NCI-H446 (cell line): Measurements from ENCODE around the gene TM4SF5.

Experiments used
- DNase-seq, 2 experiments: peaks; one replicate each; lab custom pipeline; 2025; lab: John Stamatoyannopoulos, UW

TM4SF5 gene

GRCh38 chr17:4771519-4772234, at the start of gene TM4SF5:
TM4SF5 (plus strand) TSS chr17:4771886; CDS start chr17:4771923, 37 bp downstream.
- peak; percentile 62 to 86 for DNase-seq

GRCh38 chr17:4722678-4723240, 48.9 kb upstream of the TM4SF5 start:
- no peak for DNase-seq

- no peak for DNase-seq
Measured at GRCh38 chr17:4724650-4725049, 47.0 kb upstream of the TM4SF5 start.

GRCh38 chr17:4725646-4726310, 45.9 kb upstream of the TM4SF5 start:
- DNase-seq, result no peak

GRCh38 chr17:4728124-4728523, 43.6 kb upstream of the TM4SF5 start:
- DNase-seq, result no peak

GRCh38 chr17:4733073-4733531, 38.6 kb upstream of the TM4SF5 start:
- DNase-seq, result no peak

GRCh38 chr17:4734857-4735475, 36.7 kb upstream of the TM4SF5 start:
- no peak for DNase-seq

- no peak for DNase-seq
Measured at GRCh38 chr17:4735876-4736651, 35.6 kb upstream of the TM4SF5 start.

- no peak for DNase-seq
Measured at GRCh38 chr17:4738136-4739121, 33.3 kb upstream of the TM4SF5 start.

- no peak for DNase-seq
Measured at GRCh38 chr17:4739122-4740024, 32.3 kb upstream of the TM4SF5 start, which contains the start of the genes CXCL16 and ZMYND15. CXCL16 (minus strand) TSS chr17:4739928; CDS start chr17:4739339, 589 bp downstream. ZMYND15 (plus strand) TSS chr17:4739833; CDS start chr17:4740549, 716 bp downstream.

GRCh38 chr17:4740025-4740351, 31.7 kb upstream of the TM4SF5 start:
- no peak for DNase-seq

- DNase-seq, result no peak
Measured at GRCh38 chr17:4740584-4740983, 31.1 kb upstream of the TM4SF5 start.

GRCh38 chr17:4741544-4741943, 30.1 kb upstream of the TM4SF5 start:
- DNase-seq, result no peak

GRCh38 chr17:4742133-4742532, 29.6 kb upstream of the TM4SF5 start:
- no peak for DNase-seq

GRCh38 chr17:4742629-4743028, 29.1 kb upstream of the TM4SF5 start:
- no peak for DNase-seq

- DNase-seq, result no peak
Measured at GRCh38 chr17:4743216-4743615, 28.5 kb upstream of the TM4SF5 start.

GRCh38 chr17:4743898-4744297, 27.8 kb upstream of the TM4SF5 start:
- no peak for DNase-seq

GRCh38 chr17:4744999-4745969, 26.4 kb upstream of the TM4SF5 start:
- DNase-seq, result no peak
